Smooth muscle cell (in vitro differentiated cells): ENCODE results near the gene CLDN9. TPM values are rescaled to one million over a fixed set of nuclear protein-coding genes. Genes with fewer than 3 reads are reported as not detected.

Experiments
- DNase-seq: peaks from one replicate; lab custom pipeline; 2025; ENCODE audit not compliant: unreplicated experiment; lab: John Stamatoyannopoulos, UW
- H2AFZ ChIP-seq: fragments of 200-600 bp; sonication (generic); 2 replicates; pipeline ENCODE4 v1.6.0; 2016; ENCODE audit warnings: antibody characterized with exemption, low read depth, mild to moderate bottlenecking
- H3F3A ChIP-seq: fragments of 200-600 bp; sonication (generic); 2 replicates; pipeline ENCODE4 v1.6.0; 2017; ENCODE audit warnings: antibody characterized with exemption, low read depth
- H3K27ac ChIP-seq: fragments of 200-600 bp; sonication (generic); 2 replicates; pipeline ENCODE4 v1.5.1; 2016; ENCODE audit warnings: low read depth, mild to moderate bottlenecking
- H3K27me3 ChIP-seq: fragments of 200-600 bp; sonication (generic); 2 replicates; pipeline ENCODE4 v1.6.1; 2016; ENCODE audit warnings: low read depth, mild to moderate bottlenecking
- H3K36me3 ChIP-seq: fragments of 200-600 bp; sonication (generic); 2 replicates; pipeline ENCODE4 v1.5.1; 2016; ENCODE audit warnings: low read depth
- H3K4me1 ChIP-seq: fragments of 200-600 bp; sonication (generic); 2 replicates; pipeline ENCODE4 v1.5.1; 2016; ENCODE audit warnings: low read depth
- H3K4me2 ChIP-seq: fragments of 200-600 bp; sonication (generic); 2 replicates; pipeline ENCODE4 v1.6.0; 2016; ENCODE audit warnings: mild to moderate bottlenecking
- H3K4me3 ChIP-seq: fragments of 200-600 bp; sonication (generic); 2 replicates; pipeline ENCODE4 v1.5.1; 2016; ENCODE audit warnings: mild to moderate bottlenecking
- H3K79me2 ChIP-seq: fragments of 200-600 bp; sonication (generic); 2 replicates; pipeline ENCODE4 v1.6.0; 2016; ENCODE audit warnings: low read depth, mild to moderate bottlenecking
- H3K9ac ChIP-seq: fragments of 200-600 bp; sonication (generic); 2 replicates; pipeline ENCODE4 v1.6.0; 2016; ENCODE audit warnings: low read depth
- H3K9me3 ChIP-seq: fragments of 200-600 bp; sonication (generic); replicated peaks from 2 replicates; pipeline ENCODE4 v1.5.1; 2016; ENCODE audit warnings: low read depth
- H4K20me1 ChIP-seq: fragments of 200-600 bp; sonication (generic); 2 replicates; pipeline ENCODE4 v1.6.0; 2016; ENCODE audit warnings: low read depth
- CTCF ChIP-seq: fragments of 200-600 bp; sonication (generic); IDR thresholded peaks from 2 replicates; pipeline ENCODE4 v1.5.1; 2017; ENCODE audit warnings: borderline replicate concordance, mild to moderate bottlenecking, antibody characterized with exemption; ENCODE audit not compliant: insufficient read depth, poor library complexity, severe bottlenecking
- WGBS: methylation state at CpG from one replicate; pipeline ENCODE4 v1.1.7; 2016; ENCODE audit warnings: low lambda C conversion rate; 5-methylcytosine and 5-hydroxymethylcytosine counted together
- polyA plus RNA-seq: library from polyadenylated mRNA; unstranded; fragments of >200 nt; fragmentation: Nextera tagmentation; extraction: Ambion mirVana; gene quantifications from 2 replicates; pipeline ENCODE4 v1.2.1, GENCODE V29; 2016
- total RNA-seq: library from RNA; depleted of rRNA; stranded (reverse); fragments of >200 nt; gene quantifications from 2 replicates; pipeline ENCODE4 v1.2.3, GENCODE V29; 2014

Gene CLDN9
- total and polyA plus RNA-seq, 2 experiments from 2014 or later, result 0.81 to 1.8 TPM

DNA sequence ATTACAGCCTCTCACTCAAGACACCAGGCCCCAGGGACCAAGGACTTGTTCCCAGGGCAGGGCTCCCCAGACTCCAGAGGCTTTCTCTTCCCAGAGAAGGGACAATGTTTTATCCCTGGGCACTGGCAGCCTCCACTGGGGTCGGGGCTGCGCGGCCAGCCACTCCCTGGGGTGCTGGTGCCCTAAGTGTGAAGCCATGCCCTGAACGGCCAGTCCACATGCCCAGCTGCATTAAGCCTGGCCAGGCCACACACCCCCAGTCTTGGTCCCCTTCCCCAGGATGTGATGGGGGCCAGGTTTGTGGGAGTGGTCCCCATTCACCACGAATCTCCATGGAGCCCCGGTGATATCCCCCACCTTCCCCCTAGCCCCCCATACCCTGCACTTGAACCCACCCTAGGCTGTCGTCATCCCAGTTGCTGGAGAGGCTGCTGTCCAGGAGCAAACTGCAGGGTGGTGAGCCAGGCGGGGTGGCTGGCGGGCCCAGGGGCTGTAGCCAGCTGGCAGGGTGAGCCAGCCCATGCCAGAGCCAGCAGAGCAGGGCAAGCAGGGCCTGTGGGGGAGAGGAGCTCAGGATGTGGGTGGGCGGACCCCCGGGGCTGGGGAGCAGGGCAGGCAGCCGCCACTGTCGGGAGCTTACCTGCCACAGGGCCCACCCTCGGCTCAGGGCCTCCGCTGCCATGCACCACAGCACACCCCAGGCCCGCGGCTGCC is 39.0 kb upstream of the CLDN9 start:
- no peaks in the 10 kb centered on the region for H3K27me3 ChIP-seq
- no peaks in the 10 kb centered on the region for H3K79me2 ChIP-seq
- no peaks in the 10 kb centered on the region for H3F3A ChIP-seq
- no peak overlapping the region for H3K27ac ChIP-seq
- TF ChIP-seq CTCF, result no peak
- H3K4me1 ChIP-seq, result no peaks in the 10 kb centered on the region
- no peaks in the 10 kb centered on the region for H3K36me3 ChIP-seq
- WGBS, result 94% methylated on average over 14 of the region's 17 CpGs
- peaks cover 11% of the 10 kb centered on the region for H4K20me1 ChIP-seq
- H2AFZ ChIP-seq, result no peak overlapping the region
- DNase-seq, result no peak
- no peaks in the 10 kb centered on the region for H3K9me3 ChIP-seq
- H3K4me3 ChIP-seq, result no peak overlapping the region
- no peak overlapping the region for H3K4me2 ChIP-seq
- H3K9ac ChIP-seq, result no peak overlapping the region

DNA sequence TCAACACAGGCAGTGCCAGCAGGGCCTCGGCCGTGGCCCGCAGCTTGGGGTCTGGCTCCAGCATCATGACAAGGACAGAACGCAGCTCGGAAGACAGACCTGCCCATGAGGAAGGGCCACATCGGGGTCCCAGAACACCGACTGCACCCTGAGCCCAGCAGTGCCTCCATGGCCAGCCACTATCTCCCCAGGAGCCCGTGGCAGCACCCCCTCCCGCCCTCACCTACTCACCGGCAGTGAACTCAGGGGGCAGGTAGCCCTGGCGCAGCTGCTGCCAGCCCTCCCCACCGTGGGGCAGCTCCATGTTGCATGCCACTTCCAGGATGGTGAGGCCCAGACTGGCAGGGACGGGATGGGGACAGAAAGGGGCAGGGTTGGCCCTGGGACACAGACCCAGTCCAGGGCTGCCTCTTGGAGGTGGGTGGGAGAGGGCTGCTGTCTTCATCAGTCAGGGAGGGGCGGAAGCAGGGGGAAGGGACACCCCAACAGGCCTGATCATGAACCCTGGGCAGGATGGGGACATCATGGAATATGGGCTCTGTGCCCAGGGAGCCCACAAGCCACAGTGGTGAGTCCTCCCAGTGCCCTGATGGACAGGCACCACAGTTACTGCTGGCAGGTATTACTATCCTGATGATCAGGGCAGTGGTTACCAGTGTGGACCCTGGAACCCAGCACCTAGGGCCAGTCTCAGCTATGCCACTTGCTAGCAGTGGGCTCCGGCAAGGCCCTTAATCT is 38.2 kb upstream of the CLDN9 start:
- no peaks in the 10 kb centered on the region for H3K79me2 ChIP-seq
- H2AFZ ChIP-seq, result no peak overlapping the region
- WGBS, result 97% methylated on average over 15 of the region's 15 CpGs
- peaks cover 3% of the 10 kb centered on the region for H3K4me1 ChIP-seq
- H3F3A ChIP-seq, result no peaks in the 10 kb centered on the region
- H3K4me2 ChIP-seq, result no peak overlapping the region
- DNase-seq, result no peak
- no peak overlapping the region for H3K4me3 ChIP-seq
- H3K27me3 ChIP-seq, result no peaks in the 10 kb centered on the region
- no peak overlapping the region for H3K27ac ChIP-seq
- peaks cover 11% of the 10 kb centered on the region for H4K20me1 ChIP-seq
- no peaks in the 10 kb centered on the region for H3K36me3 ChIP-seq
- H3K9ac ChIP-seq, result no peak overlapping the region
- TF ChIP-seq CTCF, result no peak
- H3K9me3 ChIP-seq, result no peaks in the 10 kb centered on the region

- H3K36me3 ChIP-seq, result no peaks in the 10 kb centered on the region
- no peaks in the 10 kb centered on the region for H3K27me3 ChIP-seq
- no peaks in the 10 kb centered on the region for H3K9me3 ChIP-seq
- no peak for TF ChIP-seq CTCF
- no peak overlapping the region for H2AFZ ChIP-seq
- H3F3A ChIP-seq, result no peaks in the 10 kb centered on the region
- 96% methylated on average over 28 of the region's 28 CpGs for WGBS
- H4K20me1 ChIP-seq, result peaks cover 9% of the 10 kb centered on the region
- no peaks in the 10 kb centered on the region for H3K79me2 ChIP-seq
- no peak overlapping the region for H3K4me2 ChIP-seq
- DNase-seq, result no peak
- peaks cover 7% of the 10 kb centered on the region for H3K4me1 ChIP-seq
- H3K9ac ChIP-seq, result no peak overlapping the region
- no peak overlapping the region for H3K4me3 ChIP-seq
- H3K27ac ChIP-seq, result no peak overlapping the region
Measured at GRCh38 chr16:2975161-2975795, 37.4 kb upstream of the CLDN9 start.
